HepG2 (cell line): ENCODE results near the gene INO80B. TPM values are rescaled to one million over a fixed set of nuclear protein-coding genes. Genes with fewer than 3 reads are reported as not detected.

ENCODE experiments used
- HOMEZ ChIP-seq: IDR thresholded peaks from 2 replicates; pipeline ENCODE4 v1.6.1; 2016; ENCODE audit warnings: low read depth
- KLF13 ChIP-seq: sonication (generic); formaldehyde crosslinking; IDR thresholded peaks from 2 replicates; pipeline ENCODE4 v1.4.0; 2020; ENCODE audit warnings: mild to moderate bottlenecking, missing genetic modification reagents
- RCOR2 ChIP-seq: IDR thresholded peaks from 2 replicates; pipeline ENCODE4 v1.6.1; 2016; ENCODE audit warnings: missing biosample characterization, missing genetic modification reagents
- ZNF431 ChIP-seq: sonication (generic); formaldehyde crosslinking; IDR thresholded peaks from 2 replicates; pipeline ENCODE4 v1.9.0; 2022; ENCODE audit warnings: missing genetic modification reagents, low read depth, mild to moderate bottlenecking, borderline replicate concordance
- ZNF644 ChIP-seq: IDR thresholded peaks from 2 replicates; pipeline ENCODE4 v1.6.1; 2016; ENCODE audit warnings: low read depth
- ZNF883 ChIP-seq: sonication (generic); formaldehyde crosslinking; IDR thresholded peaks from 2 replicates; pipeline ENCODE4 v1.5.1; 2020; ENCODE audit warnings: mild to moderate bottlenecking, missing genetic modification reagents; ENCODE audit errors: not compliant biosample characterization
- polyA plus RNA-seq, 8 experiments: library from polyadenylated mRNA; depleted of rRNA in 3 of 8; stranded (reverse) in 7 of 8; unstranded in 1 of 8; fragments of >200 nt; fragmentation: Illumina TruSeq in 4 of 8; extraction: Trizol in 4 of 8; gene quantifications; 2 replicates each; pipeline versions ENCODE4 v1.2.1 to v1.2.3, GENCODE V29; 2011 to 2016; ENCODE audit warnings: low read depth in 4 of 8, missing spikeins in 1 of 8, mixed read lengths in 1 of 8; ENCODE audit not compliant: insufficient read depth in 1 of 8
- total RNA-seq, 5 experiments: library from RNA; depleted of rRNA; stranded (reverse); fragments of >200 nt; fragmentation: Illumina TruSeq; extraction: Trizol; gene quantifications; 2 replicates each; pipeline ENCODE4 v1.2.3, GENCODE V29; 2016; ENCODE audit warnings: low read depth in 1 of 5
- TF ChIP-seq, protein P1 (sequence below): sonication (generic); formaldehyde crosslinking; IDR thresholded peaks from 2 replicates; pipeline ENCODE4 v1.4.0; 2020; ENCODE audit warnings: missing genetic modification reagents, mild to moderate bottlenecking, borderline replicate concordance
- TF ChIP-seq, protein P2 (sequence below): conservative IDR thresholded peaks from 2 replicates; pipeline ENCODE4 v1.6.1; 2018; ENCODE audit warnings: missing genetic modification reagents
- TF ChIP-seq, protein P3 (sequence below): sonication (generic); formaldehyde crosslinking; IDR thresholded peaks from 2 replicates; pipeline ENCODE4 v1.5.0; 2020; ENCODE audit warnings: missing genetic modification reagents, mild to moderate bottlenecking, borderline replicate concordance
- TF ChIP-seq, protein P4 (sequence below): IDR thresholded peaks from 2 replicates; pipeline ENCODE4 v1.6.1; 2018; ENCODE audit warnings: missing genetic modification reagents
- TF ChIP-seq, protein P5 (sequence below): sonication (generic); formaldehyde crosslinking; IDR thresholded peaks from 2 replicates; pipeline ENCODE4 v1.4.0; 2020; ENCODE audit warnings: missing genetic modification reagents
- TF ChIP-seq, protein P6 (sequence below): IDR thresholded peaks from 2 replicates; pipeline ENCODE4 v1.6.1; 2016; ENCODE audit warnings: missing biosample characterization, missing genetic modification reagents, low read depth

The INO80B gene
- total and polyA plus RNA-seq, 2 of the 13 experiments (the other 11 are each of a cell fraction or from before 2014, with no cell fraction given): 6.2 to 14.5 TPM

GRCh38 chr2:74502147-74502719 lies 47.3 kb downstream of the INO80B start (continued):
- TF ChIP-seq, protein P1, sequence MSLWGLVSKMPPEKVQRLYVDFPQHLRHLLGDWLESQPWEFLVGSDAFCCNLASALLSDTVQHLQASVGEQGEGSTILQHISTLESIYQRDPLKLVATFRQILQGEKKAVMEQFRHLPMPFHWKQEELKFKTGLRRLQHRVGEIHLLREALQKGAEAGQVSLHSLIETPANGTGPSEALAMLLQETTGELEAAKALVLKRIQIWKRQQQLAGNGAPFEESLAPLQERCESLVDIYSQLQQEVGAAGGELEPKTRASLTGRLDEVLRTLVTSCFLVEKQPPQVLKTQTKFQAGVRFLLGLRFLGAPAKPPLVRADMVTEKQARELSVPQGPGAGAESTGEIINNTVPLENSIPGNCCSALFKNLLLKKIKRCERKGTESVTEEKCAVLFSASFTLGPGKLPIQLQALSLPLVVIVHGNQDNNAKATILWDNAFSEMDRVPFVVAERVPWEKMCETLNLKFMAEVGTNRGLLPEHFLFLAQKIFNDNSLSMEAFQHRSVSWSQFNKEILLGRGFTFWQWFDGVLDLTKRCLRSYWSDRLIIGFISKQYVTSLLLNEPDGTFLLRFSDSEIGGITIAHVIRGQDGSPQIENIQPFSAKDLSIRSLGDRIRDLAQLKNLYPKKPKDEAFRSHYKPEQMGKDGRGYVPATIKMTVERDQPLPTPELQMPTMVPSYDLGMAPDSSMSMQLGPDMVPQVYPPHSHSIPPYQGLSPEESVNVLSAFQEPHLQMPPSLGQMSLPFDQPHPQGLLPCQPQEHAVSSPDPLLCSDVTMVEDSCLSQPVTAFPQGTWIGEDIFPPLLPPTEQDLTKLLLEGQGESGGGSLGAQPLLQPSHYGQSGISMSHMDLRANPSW (CRISPR knock-in tag): peak; percentile 74; the same call in 1 of the 2 replicates
- TF ChIP-seq, protein P2, sequence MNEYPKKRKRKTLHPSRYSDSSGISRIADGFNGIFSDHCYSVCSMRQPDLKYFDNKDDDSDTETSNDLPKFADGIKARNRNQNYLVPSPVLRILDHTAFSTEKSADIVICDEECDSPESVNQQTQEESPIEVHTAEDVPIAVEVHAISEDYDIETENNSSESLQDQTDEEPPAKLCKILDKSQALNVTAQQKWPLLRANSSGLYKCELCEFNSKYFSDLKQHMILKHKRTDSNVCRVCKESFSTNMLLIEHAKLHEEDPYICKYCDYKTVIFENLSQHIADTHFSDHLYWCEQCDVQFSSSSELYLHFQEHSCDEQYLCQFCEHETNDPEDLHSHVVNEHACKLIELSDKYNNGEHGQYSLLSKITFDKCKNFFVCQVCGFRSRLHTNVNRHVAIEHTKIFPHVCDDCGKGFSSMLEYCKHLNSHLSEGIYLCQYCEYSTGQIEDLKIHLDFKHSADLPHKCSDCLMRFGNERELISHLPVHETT (CRISPR knock-in tag): peak; percentile 64; the same call in 1 of the 2 replicates
- TF ChIP-seq, protein P3, sequence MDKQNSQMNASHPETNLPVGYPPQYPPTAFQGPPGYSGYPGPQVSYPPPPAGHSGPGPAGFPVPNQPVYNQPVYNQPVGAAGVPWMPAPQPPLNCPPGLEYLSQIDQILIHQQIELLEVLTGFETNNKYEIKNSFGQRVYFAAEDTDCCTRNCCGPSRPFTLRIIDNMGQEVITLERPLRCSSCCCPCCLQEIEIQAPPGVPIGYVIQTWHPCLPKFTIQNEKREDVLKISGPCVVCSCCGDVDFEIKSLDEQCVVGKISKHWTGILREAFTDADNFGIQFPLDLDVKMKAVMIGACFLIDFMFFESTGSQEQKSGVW: no peak
- TF ChIP-seq, protein P4, sequence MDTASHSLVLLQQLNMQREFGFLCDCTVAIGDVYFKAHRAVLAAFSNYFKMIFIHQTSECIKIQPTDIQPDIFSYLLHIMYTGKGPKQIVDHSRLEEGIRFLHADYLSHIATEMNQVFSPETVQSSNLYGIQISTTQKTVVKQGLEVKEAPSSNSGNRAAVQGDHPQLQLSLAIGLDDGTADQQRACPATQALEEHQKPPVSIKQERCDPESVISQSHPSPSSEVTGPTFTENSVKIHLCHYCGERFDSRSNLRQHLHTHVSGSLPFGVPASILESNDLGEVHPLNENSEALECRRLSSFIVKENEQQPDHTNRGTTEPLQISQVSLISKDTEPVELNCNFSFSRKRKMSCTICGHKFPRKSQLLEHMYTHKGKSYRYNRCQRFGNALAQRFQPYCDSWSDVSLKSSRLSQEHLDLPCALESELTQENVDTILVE: peak; percentile 88
- TF ChIP-seq ZNF644 (CRISPR knock-in tag) (no peak), RCOR2 (CRISPR knock-in tag) (peak; percentile 71), KLF13 (CRISPR knock-in tag) (no peak), ZNF431 (no peak), ZNF883 (no peak), HOMEZ (CRISPR knock-in tag) (no peak)
- TF ChIP-seq, protein P5, sequence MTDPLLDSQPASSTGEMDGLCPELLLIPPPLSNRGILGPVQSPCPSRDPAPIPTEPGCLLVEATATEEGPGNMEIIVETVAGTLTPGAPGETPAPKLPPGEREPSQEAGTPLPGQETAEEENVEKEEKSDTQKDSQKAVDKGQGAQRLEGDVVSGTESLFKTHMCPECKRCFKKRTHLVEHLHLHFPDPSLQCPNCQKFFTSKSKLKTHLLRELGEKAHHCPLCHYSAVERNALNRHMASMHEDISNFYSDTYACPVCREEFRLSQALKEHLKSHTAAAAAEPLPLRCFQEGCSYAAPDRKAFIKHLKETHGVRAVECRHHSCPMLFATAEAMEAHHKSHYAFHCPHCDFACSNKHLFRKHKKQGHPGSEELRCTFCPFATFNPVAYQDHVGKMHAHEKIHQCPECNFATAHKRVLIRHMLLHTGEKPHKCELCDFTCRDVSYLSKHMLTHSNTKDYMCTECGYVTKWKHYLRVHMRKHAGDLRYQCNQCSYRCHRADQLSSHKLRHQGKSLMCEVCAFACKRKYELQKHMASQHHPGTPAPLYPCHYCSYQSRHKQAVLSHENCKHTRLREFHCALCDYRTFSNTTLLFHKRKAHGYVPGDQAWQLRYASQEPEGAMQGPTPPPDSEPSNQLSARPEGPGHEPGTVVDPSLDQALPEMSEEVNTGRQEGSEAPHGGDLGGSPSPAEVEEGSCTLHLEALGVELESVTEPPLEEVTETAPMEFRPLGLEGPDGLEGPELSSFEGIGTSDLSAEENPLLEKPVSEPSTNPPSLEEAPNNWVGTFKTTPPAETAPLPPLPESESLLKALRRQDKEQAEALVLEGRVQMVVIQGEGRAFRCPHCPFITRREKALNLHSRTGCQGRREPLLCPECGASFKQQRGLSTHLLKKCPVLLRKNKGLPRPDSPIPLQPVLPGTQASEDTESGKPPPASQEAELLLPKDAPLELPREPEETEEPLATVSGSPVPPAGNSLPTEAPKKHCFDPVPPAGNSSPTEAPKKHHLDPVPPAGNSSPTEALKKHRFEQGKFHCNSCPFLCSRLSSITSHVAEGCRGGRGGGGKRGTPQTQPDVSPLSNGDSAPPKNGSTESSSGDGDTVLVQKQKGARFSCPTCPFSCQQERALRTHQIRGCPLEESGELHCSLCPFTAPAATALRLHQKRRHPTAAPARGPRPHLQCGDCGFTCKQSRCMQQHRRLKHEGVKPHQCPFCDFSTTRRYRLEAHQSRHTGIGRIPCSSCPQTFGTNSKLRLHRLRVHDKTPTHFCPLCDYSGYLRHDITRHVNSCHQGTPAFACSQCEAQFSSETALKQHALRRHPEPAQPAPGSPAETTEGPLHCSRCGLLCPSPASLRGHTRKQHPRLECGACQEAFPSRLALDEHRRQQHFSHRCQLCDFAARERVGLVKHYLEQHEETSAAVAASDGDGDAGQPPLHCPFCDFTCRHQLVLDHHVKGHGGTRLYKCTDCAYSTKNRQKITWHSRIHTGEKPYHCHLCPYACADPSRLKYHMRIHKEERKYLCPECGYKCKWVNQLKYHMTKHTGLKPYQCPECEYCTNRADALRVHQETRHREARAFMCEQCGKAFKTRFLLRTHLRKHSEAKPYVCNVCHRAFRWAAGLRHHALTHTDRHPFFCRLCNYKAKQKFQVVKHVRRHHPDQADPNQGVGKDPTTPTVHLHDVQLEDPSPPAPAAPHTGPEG: no peak; the same call in 1 of the 2 replicates
- TF ChIP-seq, protein P6, sequence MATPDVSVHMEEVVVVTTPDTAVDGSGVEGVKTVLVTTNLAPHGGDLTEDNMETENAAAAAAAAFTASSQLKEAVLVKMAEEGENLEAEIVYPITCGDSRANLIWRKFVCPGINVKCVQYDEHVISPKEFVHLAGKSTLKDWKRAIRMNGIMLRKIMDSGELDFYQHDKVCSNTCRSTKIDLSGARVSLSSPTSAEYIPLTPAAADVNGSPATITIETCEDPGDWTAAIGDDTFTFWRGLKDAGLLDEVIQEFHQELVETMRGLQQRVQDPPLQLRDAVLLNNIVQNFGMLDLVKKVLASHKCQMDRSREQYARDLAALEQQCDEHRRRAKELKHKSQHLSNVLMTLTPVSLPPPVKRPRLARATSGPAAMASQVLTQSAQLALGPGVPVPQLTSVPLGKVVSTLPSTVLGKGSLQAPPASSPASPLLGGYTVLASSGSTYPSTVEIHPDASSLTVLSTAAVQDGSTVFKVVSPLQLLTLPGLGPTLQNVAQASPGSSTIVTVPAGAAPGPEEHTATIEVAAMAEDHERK (CRISPR knock-in tag): 0 out of 2 replicates have a peak, but pooled peaks have one; percentile 28
